Spleen (tissue), 11 donors: ENCODE results near the gene LIPE. TPM values are rescaled to one million over a fixed set of nuclear protein-coding genes. Genes with fewer than 3 reads are reported as not detected.

Experiments
- DNase-seq: peaks from one replicate; pipeline ENCODE4 v3.0.0-alpha.2; 2020
- H3K27ac ChIP-seq, 8 donors: fragments of 200-600 bp; sonication (generic) in 7 of 8; 1 replicate in 4 of 8; 2 replicates in 4 of 8; pipeline versions ENCODE4 v1.5.0 to v1.8.0; 2016 to 2021; ENCODE audit warnings: inconsistent platforms in 4 of 8, mild to moderate bottlenecking in 4 of 8, moderate library complexity in 1 of 8
- H3K27me3 ChIP-seq, 7 donors: fragments of 200-600 bp; sonication (generic) in 6 of 7; replicated peaks in 1 of 7; 1 replicate in 4 of 7; 2 replicates in 3 of 7; pipeline versions ENCODE4 v1.5.0 to v1.8.0; 2016 to 2021; ENCODE audit warnings: inconsistent platforms in 3 of 7, mild to moderate bottlenecking in 1 of 7
- H3K36me3 ChIP-seq, 6 donors: fragments of 200-600 bp; sonication (generic) in 5 of 6; 1 replicate in 4 of 6; 2 replicates in 2 of 6; pipeline versions ENCODE4 v1.5.0 to v1.8.0; 2016 to 2021; ENCODE audit warnings: inconsistent platforms in 2 of 6
- H3K4me1 ChIP-seq, 6 donors: fragments of 200-600 bp; sonication (generic) in 5 of 6; 1 replicate in 3 of 6; 2 replicates in 3 of 6; pipeline versions ENCODE4 v1.5.0 to v1.8.0; 2016 to 2021; ENCODE audit warnings: inconsistent platforms in 3 of 6
- H3K4me3 ChIP-seq, 8 donors: fragments of 200-600 bp; sonication (generic) in 7 of 8; 1 replicate in 4 of 8; 2 replicates in 4 of 8; pipeline versions ENCODE4 v1.5.0 to v1.8.0; 2016 to 2021; ENCODE audit warnings: inconsistent platforms in 4 of 8, mild to moderate bottlenecking in 4 of 8, moderate library complexity in 2 of 8
- H3K9me3 ChIP-seq, 8 donors: fragments of 200-600 bp; sonication (generic) in 7 of 8; 1 replicate in 4 of 8; 2 replicates in 4 of 8; pipeline versions ENCODE4 v1.5.0 to v1.8.0; 2016 to 2021; ENCODE audit warnings: inconsistent platforms in 4 of 8
- POLR2A ChIP-seq, 3 donors: fragments of 450-650 bp; IDR thresholded peaks; one replicate each; pipeline ENCODE4 v1.5.1; 2017; ENCODE audit warnings: antibody characterized with exemption in 3 of 3, mild to moderate bottlenecking in 1 of 3
- POLR2AphosphoS5 ChIP-seq, 3 donors: sonication (generic); formaldehyde crosslinking; IDR thresholded peaks; one replicate each; pipeline ENCODE4 v1.5.1; 2017; ENCODE audit warnings: antibody characterized with exemption in 3 of 3
- WGBS, 5 donors: extraction: QIAGEN DNeasy Blood & Tissue Kit in 3 of 5; methylation state at CpG; one replicate each; pipeline versions ENCODE4 v1.1.5 to v1.1.7; 2013 to 2018; 5-methylcytosine and 5-hydroxymethylcytosine counted together
- intact Hi-C: fragments of 100-400 bp; cut with DNase I; formaldehyde crosslinking; loops from one replicate; pipeline ENCODE4 v1.15.0; 2023; ENCODE audit warnings: low total_unique reads
- polyA plus RNA-seq, 3 donors: library from polyadenylated mRNA; stranded (reverse); fragments of 200-250 nt; gene quantifications; one replicate each; pipeline ENCODE4 v1.2.1, GENCODE V29; 2013
- small RNA-seq, 4 donors: library from RNA; depleted of rRNA; stranded (forward); fragments of <200 nt; gene quantifications; one replicate each; pipeline ENCODE3, GENCODE V24; 2016
- total RNA-seq, 7 donors: library from RNA; depleted of rRNA in 3 of 7; stranded (reverse); fragments of >200 nt in 3 of 7; fragmentation: NEBNext Ultra II Directional in 4 of 7; extraction: Animal tissue kit (Norgen Biotek cat#: 25700) in 4 of 7; gene quantifications; one replicate each; pipeline versions ENCODE4 v1.1.0 to v1.2.1, GENCODE V29; 2016 to 2021
- TF ChIP-seq, protein P1 (sequence below), 11 experiments: fragments of 200-600 bp in 7 of 11; fragments of 450-650 bp in 4 of 11; sonication (generic) in 4 of 11; IDR thresholded peaks in 8 of 11; conservative IDR thresholded peaks in 3 of 11; 1 replicate in 7 of 11; 2 replicates in 4 of 11; pipeline versions ENCODE4 v1.4.0 to v1.8.0; 2016 to 2021; ENCODE audit warnings: antibody characterized with exemption in 11 of 11, inconsistent platforms in 4 of 11, mild to moderate bottlenecking in 1 of 11
- donor health status: healthy with polysubstance abuse.
- donor health status: DM: no; HTN: no; CAD: no; lungs with moderate emphysema.
- donor health status: DM: no; HTN: no; CAD: no.
- donor health status: Bipolar disorder and iron deficiency.
- donor health status: healthy.
- donor health status: DM: no; HTN: no; CAD: no.
- donor health status: DM: yes; HTN: yes; CAD: no.

LIPE gene
- total and polyA plus RNA-seq, 10 donors = 20.6 to 43.7 (median 25.2) TPM

DNA sequence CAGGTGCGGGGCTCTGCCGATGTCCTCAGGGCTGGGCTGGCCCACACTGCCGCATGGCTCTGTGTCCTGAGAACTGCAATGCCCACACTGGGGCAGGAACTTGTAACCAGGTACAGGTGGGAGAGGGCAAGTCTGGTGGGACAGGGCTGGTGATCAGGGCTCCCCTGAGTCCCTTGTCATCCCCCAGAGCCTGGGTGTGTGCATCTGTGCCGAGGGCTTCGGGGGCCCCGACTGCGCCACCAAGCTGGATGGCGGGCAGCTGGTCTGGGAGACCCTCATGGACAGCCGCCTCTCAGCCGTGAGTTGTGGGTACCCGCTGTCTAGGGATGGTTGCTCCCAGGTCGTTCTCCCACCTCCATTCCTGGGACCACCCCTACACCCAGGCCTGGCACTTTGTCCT lies 71.3 kb downstream of the LIPE start:
- H3K27ac ChIP-seq = no peak overlapping the region
- H3K4me3 ChIP-seq = no peak overlapping the region
- no peak for DNase-seq
- 96 to 98% (median 96%) methylated on average over 6 to 12 of the region's 12 CpGs for WGBS, 5 donors
- no peak for TF ChIP-seq POLR2A (IDR thresholded peaks at IDR 0.05)
- no peak for TF ChIP-seq POLR2AphosphoS5 (IDR thresholded peaks at IDR 0.05)
- TF ChIP-seq, protein P1, sequence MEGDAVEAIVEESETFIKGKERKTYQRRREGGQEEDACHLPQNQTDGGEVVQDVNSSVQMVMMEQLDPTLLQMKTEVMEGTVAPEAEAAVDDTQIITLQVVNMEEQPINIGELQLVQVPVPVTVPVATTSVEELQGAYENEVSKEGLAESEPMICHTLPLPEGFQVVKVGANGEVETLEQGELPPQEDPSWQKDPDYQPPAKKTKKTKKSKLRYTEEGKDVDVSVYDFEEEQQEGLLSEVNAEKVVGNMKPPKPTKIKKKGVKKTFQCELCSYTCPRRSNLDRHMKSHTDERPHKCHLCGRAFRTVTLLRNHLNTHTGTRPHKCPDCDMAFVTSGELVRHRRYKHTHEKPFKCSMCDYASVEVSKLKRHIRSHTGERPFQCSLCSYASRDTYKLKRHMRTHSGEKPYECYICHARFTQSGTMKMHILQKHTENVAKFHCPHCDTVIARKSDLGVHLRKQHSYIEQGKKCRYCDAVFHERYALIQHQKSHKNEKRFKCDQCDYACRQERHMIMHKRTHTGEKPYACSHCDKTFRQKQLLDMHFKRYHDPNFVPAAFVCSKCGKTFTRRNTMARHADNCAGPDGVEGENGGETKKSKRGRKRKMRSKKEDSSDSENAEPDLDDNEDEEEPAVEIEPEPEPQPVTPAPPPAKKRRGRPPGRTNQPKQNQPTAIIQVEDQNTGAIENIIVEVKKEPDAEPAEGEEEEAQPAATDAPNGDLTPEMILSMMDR (IDR thresholded peaks at IDR 0.05 in 8 of 11, conservative IDR thresholded peaks at IDR 0.05 in 3 of 11) = no peak
- peaks cover 0 to 90% (median 36%) of the 10 kb centered on the region in 6 donors for H3K36me3 ChIP-seq
- no peaks in the 10 kb centered on the region for H3K27me3 ChIP-seq
- intact Hi-C loops = no loop called here
- H3K9me3 ChIP-seq = no peaks in the 10 kb centered on the region
- no peaks in the 10 kb centered on the region for H3K4me1 ChIP-seq

DNA sequence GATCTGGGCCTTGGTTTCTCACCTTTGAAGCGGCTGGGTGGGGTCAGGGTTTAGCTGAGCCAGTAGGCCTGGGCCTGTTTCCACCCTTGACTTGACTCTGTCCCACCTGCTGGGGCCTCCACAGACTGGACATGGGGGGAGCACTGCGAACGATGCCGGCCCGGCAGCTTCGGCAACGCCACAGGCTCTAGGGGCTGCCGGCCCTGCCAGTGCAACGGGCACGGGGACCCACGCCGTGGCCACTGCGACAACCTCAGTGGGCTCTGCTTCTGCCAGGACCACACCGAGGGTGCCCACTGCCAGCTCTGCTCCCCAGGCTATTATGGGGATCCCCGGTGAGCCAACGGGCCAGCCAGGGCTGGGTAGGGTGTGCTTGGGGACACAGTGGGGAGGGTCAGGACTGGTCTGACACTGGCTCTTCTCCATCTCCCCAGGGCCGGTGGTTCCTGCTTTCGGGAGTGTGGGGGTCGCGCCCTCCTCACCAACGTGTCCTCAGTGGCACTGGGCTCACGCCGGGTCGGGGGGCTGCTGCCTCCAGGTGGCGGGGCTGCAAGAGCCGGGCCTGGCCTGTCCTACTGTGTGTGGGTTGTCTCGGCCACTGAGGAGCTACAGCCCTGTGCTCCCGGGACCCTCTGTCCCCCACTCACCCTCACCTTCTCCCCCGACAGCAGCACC lies 73.7 kb downstream of the LIPE start:
- 92 to 97% (median 96%) methylated on average over 10 to 29 of the region's 29 CpGs for WGBS, 5 donors
- H3K4me1 ChIP-seq = no peaks in the 10 kb centered on the region
- H3K27me3 ChIP-seq = no peaks in the 10 kb centered on the region
- H3K4me3 ChIP-seq = no peak overlapping the region
- TF ChIP-seq, protein P1 (IDR thresholded peaks at IDR 0.05 in 8 of 11, conservative IDR thresholded peaks at IDR 0.05 in 3 of 11) = no peak
- TF ChIP-seq POLR2AphosphoS5 (IDR thresholded peaks at IDR 0.05) (no peak), POLR2A (IDR thresholded peaks at IDR 0.05) (no peak)
- H3K27ac ChIP-seq = no peak overlapping the region
- DNase-seq = no peak
- no peaks in the 10 kb centered on the region for H3K9me3 ChIP-seq
- H3K36me3 ChIP-seq = peaks cover 0 to 97% (median 36%) of the 10 kb centered on the region in 6 donors
- intact Hi-C loops = no loop called here

DNA sequence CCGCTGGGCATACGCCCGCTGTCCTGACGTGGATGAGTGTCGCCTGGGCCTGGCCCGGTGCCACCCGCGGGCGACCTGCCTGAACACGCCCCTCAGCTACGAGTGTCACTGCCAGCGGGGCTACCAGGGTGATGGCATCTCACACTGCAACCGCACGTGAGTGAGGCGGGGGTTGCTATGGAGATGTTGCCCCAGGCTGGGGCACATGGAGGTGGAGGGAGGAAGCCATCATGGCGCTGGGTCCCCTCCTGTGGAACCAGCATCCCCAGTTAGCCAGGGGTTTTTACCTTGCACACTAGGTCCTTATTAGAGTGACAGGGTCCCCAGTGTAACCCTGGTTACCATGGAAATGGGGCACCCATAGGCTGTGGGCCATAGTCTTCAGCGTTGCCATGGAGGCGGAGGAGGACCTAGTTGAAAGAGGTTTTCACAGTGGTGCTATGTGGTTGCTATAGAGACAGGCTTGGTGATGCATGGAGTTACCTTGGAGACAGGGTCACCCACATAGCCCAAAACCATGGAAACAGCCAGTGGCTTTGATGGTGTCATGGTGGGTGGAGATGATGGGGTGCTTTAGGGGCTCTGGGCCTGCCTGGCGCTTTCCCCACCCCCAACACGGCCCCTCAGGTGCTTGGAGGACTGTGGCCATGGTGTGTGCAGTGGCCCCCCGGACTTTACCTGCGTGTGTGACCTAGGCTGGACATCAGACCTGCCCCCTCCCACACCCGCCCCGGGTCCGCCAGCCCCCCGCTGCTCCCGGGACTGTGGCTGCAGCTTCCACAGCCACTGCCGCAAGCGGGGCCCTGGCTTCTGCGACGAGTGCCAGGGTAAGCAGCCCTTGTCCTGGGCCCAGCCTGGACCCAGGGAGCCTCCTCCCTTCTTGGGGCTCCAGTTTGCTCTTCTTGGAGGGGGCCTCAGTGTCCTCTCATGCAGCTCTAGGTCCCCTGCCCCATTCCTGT lies 74.6 kb downstream of the LIPE start:
- intact Hi-C loops = no loop called here
- 84 to 96% (median 93%) methylated on average over 17 to 31 of the region's 31 CpGs for WGBS, 5 donors

More for the DNA sequence above, 74.6 kb downstream of the LIPE start:
- no peak for TF ChIP-seq POLR2A (IDR thresholded peaks at IDR 0.05)
- TF ChIP-seq, protein P1 (IDR thresholded peaks at IDR 0.05 in 8 of 11, conservative IDR thresholded peaks at IDR 0.05 in 3 of 11) = no peak
- H3K4me1 ChIP-seq = peaks cover 0 to 3% (median 0%) of the 10 kb centered on the region in 6 donors
- H3K4me3 ChIP-seq = no peak overlapping the region
- no peak overlapping the region for H3K27ac ChIP-seq
- H3K36me3 ChIP-seq = peaks cover 0 to 97% (median 32%) of the 10 kb centered on the region in 6 donors
- no peak for DNase-seq
- no peaks in the 10 kb centered on the region for H3K27me3 ChIP-seq
- H3K9me3 ChIP-seq = no peaks in the 10 kb centered on the region

Small RNAs within 50 kb of the gene (small RNA-seq; reads per million reads assigned to genes)
- gene RNU4-60P = 0 reads per million in 4 donors

Other genes with a start within 250 kb of the LIPE start
- 10 to 100 TPM; 43.3 to 73.9 (median 48.5) TPM for gene DEDD2, start 209.7 kb downstream of the LIPE start, total RNA-seq
- 10 to 100 TPM; 24.7 to 52.1 (median 29.4) TPM for gene DEDD2, start 209.7 kb downstream of the LIPE start, polyA plus RNA-seq
- gene ZNF526, start 207.1 kb downstream of the LIPE start, total RNA-seq = 10 to 100 TPM in 4 of 7 donors, 1 to 10 TPM in 3; 6.5 to 15.0 (median 10.2) TPM
- gene ZNF526, start 207.1 kb downstream of the LIPE start, polyA plus RNA-seq = 1 to 10 TPM; 1.9 to 6.1 (median 2.8) TPM
- gene GSK3A, start 184.8 kb downstream of the LIPE start, total RNA-seq = 10 to 100 TPM; 20.8 to 33.1 (median 31.1) TPM
- gene GSK3A, start 184.8 kb downstream of the LIPE start, polyA plus RNA-seq = 10 to 100 TPM; 22.7 to 39.3 (median 26.4) TPM
- gene ERF, start 172.3 kb downstream of the LIPE start, total RNA-seq = 10 to 100 TPM; 36.8 to 73.1 (median 56.4) TPM
- 10 to 100 TPM; 13.5 to 49.7 (median 17.7) TPM for gene ERF, start 172.3 kb downstream of the LIPE start, polyA plus RNA-seq
- gene CIC, start 158.1 kb downstream of the LIPE start, total RNA-seq = 100 to 1,000 TPM in 1 of 7 donors, 10 to 100 TPM in 6; 63.8 to 100 (median 76.7) TPM
- gene CIC, start 158.1 kb downstream of the LIPE start, polyA plus RNA-seq = 10 to 100 TPM; 12.5 to 43.6 (median 16.8) TPM
- 1 to 10 TPM in 2 of 7 donors, under 1 TPM in 3, not detected in 2; 0.46 to 1.2 (median 0.60) TPM for gene PRR19, start 125.3 kb downstream of the LIPE start, total RNA-seq
- under 1 TPM; 0.33 to 0.61 (median 0.49) TPM for gene PRR19, start 125.3 kb downstream of the LIPE start, polyA plus RNA-seq
- gene PAFAH1B3, start 124.8 kb downstream of the LIPE start, total RNA-seq = 10 to 100 TPM; 13.7 to 20.3 (median 15.5) TPM
- gene PAFAH1B3, start 124.8 kb downstream of the LIPE start, polyA plus RNA-seq = 10 to 100 TPM; 24.3 to 34.3 (median 29.9) TPM
- gene TMEM145, start 114.1 kb downstream of the LIPE start, total RNA-seq = 1 to 10 TPM in 2 of 7 donors, under 1 TPM in 4, not detected in 1; 0.28 to 2.3 (median 0.79) TPM
- under 1 TPM; 0.13 to 0.43 (median 0.21) TPM for gene TMEM145, start 114.1 kb downstream of the LIPE start, polyA plus RNA-seq
- 10 to 100 TPM; 15.3 to 26.2 (median 22.5) TPM for gene MEGF8, start 101.8 kb downstream of the LIPE start, total RNA-seq
- 10 to 100 TPM in 1 of 3 donors, 1 to 10 TPM in 2; 2.3 to 11.0 (median 2.5) TPM for gene MEGF8, start 101.8 kb downstream of the LIPE start, polyA plus RNA-seq
- 1 to 10 TPM in 4 of 7 donors, under 1 TPM in 1, not detected in 2; 0.80 to 2.8 (median 2.5) TPM for gene CNFN, start 37.1 kb downstream of the LIPE start, total RNA-seq
- gene CNFN, start 37.1 kb downstream of the LIPE start, polyA plus RNA-seq = 10 to 100 TPM; 13.1 to 16.8 (median 15.7) TPM
- gene CXCL17, start 15.6 kb upstream of the LIPE start, total RNA-seq = not detected
- gene CXCL17, start 15.6 kb upstream of the LIPE start, polyA plus RNA-seq = under 1 TPM; 0.11 to 0.19 (median 0.12) TPM
- gene CEACAM1, start 101.1 kb upstream of the LIPE start, total RNA-seq = 10 to 100 TPM; 14.4 to 33.5 (median 18.0) TPM
- 1 to 10 TPM; 1.5 to 2.6 (median 2.1) TPM for gene CEACAM1, start 101.1 kb upstream of the LIPE start, polyA plus RNA-seq
- gene CEACAM8, start 167.5 kb upstream of the LIPE start, total RNA-seq = 10 to 100 TPM in 3 of 7 donors, 1 to 10 TPM in 3, under 1 TPM in 1; 0.55 to 53.6 (median 5.0) TPM
- gene CEACAM8, start 167.5 kb upstream of the LIPE start, polyA plus RNA-seq = 1 to 10 TPM in 1 of 3 donors, under 1 TPM in 2; 0.33 to 1.2 (median 0.63) TPM